Limb (tissue), 2 donors: ENCODE results near the gene COL11A1.
"Not testable (repeated sequence)": the region's sequence is repeated elsewhere in the genome, so short reads cannot be mapped to it uniquely, and the experiment has no call there.

Experiments used
- DNase-seq, 2 donors: peaks; one replicate each; pipeline ENCODE4 v3.0.0-alpha.2; 2016; ENCODE audit errors: extremely low spot score in 2 of 2

COL11A1 gene

DNA sequence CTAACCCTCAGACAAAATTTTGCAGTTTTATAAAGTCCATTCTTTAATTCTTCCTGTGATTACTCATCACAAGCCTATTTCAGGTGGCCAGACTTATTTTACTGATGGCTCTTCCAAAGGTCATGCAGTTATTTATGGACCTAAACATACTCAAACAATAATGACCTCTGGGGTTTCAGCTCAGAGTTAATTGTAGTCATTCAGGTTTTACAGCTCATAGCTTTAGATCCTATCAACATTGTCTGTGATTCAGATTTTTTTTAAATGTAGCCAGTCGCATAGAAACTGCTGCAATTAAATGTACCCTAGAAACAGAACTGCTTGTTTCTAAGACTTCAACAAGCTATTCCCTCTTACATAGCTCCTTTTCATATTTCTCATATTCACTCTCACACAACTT lies 270.8 kb downstream of the COL11A1 start:
- DNase-seq: no peak

DNA sequence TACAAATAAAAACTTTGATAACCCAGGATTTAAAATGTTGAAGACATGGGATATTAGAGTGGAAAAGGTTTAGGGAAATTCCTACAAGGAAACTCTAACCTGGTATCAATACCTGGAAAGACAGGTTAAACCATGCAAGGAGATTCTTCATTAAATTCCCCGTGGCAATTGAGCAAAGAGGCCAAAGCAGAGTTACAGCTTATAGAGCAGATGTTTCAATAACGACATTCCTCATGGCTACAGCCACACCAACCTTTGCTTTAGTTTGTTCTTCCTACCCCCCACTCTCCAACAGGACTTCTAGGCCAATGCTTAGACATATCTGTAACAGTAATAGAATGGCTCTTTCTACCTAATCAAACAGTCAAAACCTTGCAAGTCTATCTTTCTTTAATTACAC lies 271.3 kb downstream of the COL11A1 start:
- no peak for DNase-seq

DNA sequence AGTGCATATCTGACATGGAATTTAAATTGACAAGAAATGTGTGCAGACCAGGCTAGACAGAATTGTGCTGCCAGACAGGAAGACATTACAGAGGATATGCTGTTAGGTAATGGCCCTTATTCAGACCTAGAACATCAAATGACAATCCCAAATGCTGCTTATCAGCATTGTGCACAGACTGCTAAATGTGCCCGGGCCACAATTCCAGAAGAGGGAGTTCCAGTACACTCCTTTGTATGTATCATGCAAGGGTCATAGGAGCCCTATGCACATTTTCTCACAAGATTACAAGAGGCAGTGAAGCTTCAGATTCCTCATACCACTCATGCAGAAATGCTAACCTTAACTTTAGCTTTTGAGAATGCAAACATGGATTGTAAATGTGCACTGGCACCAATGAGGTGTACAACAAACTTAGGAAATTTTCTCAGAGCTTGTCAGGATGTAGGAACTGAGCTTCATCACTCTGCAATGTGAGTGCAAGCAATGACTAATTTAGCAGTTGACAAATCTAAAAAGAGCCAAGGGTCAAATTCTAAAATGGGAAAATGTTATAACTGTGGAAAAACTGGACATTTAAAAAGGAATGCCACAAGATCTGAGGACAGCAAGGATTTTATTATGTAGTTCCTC lies 273.5 kb downstream of the COL11A1 start:
- DNase-seq: no peak

DNA sequence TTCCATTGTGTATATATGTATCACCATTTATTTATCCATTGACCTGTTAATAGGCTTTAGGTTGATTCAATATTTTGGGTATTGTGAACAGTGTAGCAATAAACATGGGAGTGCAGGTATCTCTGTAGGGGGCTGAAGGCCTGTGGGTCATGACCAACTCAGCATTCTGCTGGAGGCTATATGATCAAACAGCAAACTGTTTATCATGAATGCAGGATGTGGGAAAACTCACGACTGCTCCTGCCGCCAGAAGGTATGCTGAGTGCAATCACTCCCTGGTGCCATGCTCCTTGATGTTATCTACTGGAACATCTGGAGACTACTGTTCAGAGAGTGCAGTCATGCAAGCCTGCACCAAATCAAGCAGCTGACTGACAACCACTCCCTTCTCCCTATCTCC lies 275.2 kb downstream of the COL11A1 start:
- DNase-seq: no peak

DNA sequence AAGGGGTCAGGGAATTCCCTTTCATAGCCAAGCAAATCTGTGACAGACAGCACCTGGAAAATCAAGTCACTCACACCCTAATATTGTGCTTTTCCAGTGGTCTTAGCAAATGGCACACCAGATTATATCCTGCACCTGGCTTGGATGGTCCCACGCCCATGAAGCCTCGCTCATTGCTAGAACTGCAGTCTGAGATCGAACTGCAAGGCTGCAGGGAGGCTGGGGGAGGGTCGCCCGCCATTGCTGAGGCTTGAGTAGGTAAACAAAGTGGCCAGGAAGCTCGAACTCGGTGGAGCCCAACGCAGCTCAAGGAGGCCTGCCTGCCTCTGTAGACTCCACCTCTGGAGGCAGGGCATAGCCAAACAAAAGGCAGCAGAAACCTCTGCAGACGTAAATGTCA lies 281.6 kb downstream of the COL11A1 start:
- not testable (repeated sequence) for DNase-seq
